Suprapubic skin (tissue), 3 donors: ENCODE measurements around the gene TWSG1.

ENCODE experiments used
- POLR2A ChIP-seq, 2 donors: fragments of 450-650 bp; IDR thresholded peaks; one replicate each; pipeline ENCODE4 v1.6.1; 2017; ENCODE audit warnings: antibody characterized with exemption in 2 of 2, mild to moderate bottlenecking in 2 of 2, moderate library complexity in 2 of 2
- TF ChIP-seq, protein P1 (sequence below), 2 donors: fragments of 200-600 bp in 1 of 2; fragments of 450-650 bp in 1 of 2; sonication (generic) in 1 of 2; IDR thresholded peaks; one replicate each; pipeline ENCODE4 v1.5.1; 2016 to 2019; ENCODE audit warnings: antibody characterized with exemption in 2 of 2, mild to moderate bottlenecking in 1 of 2, moderate library complexity in 1 of 2

DNA sequence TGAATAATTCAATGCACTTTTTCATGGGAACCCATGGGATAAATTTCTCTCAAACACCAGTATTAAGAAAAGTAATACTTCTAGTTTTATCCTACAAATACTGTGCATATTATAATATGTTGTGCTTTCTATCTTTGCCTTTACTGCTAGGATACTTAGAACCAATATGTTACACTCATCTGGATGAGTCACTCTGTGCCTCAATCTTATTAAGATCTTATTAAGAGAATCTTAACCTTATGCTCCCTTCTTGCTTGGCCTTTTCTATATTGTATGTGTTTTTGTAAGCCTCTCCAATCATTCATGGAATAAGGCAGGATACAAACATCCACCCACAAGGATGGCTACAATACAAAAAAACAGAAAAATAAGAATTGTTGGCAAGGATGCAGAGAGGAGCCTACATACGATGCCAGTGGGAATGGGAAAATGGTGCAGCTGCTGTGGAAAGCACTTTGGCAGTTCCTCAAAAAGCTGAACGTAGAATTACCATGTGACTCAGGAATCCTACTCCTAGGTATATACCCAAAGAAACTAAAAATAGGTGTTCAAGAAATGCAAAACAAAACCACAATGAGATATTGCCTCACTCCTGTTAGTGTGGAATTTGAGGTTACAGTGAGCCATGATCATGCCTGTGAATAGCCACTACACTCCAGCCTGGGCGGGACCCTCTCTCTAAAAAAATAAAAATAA is 10.7 kb upstream of the TWSG1 start:
- TF ChIP-seq POLR2A (IDR thresholded peaks at IDR 0.05), result no peak
- TF ChIP-seq, protein P1, sequence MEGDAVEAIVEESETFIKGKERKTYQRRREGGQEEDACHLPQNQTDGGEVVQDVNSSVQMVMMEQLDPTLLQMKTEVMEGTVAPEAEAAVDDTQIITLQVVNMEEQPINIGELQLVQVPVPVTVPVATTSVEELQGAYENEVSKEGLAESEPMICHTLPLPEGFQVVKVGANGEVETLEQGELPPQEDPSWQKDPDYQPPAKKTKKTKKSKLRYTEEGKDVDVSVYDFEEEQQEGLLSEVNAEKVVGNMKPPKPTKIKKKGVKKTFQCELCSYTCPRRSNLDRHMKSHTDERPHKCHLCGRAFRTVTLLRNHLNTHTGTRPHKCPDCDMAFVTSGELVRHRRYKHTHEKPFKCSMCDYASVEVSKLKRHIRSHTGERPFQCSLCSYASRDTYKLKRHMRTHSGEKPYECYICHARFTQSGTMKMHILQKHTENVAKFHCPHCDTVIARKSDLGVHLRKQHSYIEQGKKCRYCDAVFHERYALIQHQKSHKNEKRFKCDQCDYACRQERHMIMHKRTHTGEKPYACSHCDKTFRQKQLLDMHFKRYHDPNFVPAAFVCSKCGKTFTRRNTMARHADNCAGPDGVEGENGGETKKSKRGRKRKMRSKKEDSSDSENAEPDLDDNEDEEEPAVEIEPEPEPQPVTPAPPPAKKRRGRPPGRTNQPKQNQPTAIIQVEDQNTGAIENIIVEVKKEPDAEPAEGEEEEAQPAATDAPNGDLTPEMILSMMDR (IDR thresholded peaks at IDR 0.05), result no peak
